HepG2 (cell line): ENCODE measurements around the gene GPR39. TPM values are rescaled to one million over a fixed set of nuclear protein-coding genes. Genes with fewer than 3 reads are reported as not detected.

Experiments
- ATAC-seq: fragments of 200-7000 bp; cut with Tn5 transposase; 3 replicates; pipeline ENCODE4 v1.9.1; 2020; ENCODE audit warnings: mild to moderate bottlenecking, moderate library complexity
- BruUV-seq: library from RNA; stranded (reverse); fragments of 400-500 nt; replicated peaks from 2 replicates; lab custom pipeline; 2021; lab: Mats Ljungman, UMichigan
- CTCF ChIA-PET: fragments of 300-600 bp; formaldehyde crosslinking; extraction: SDS; loops from one replicate; lab custom pipeline; 2021; ENCODE audit warnings: low total read pairs, inconsistent platforms, low intra/inter-chr PET ratio; lab: Yijun Ruan, JAX
- POLR2A ChIA-PET: fragments of 350-600 bp; sonication (Branson Sonifier 250); formaldehyde crosslinking; loops from one replicate; lab custom pipeline; 2020; ENCODE audit warnings: antibody characterized with exemption, inconsistent platforms; lab: Yijun Ruan, JAX
- DNase-seq: peaks from one replicate; pipeline ENCODE4 v3.0.0-alpha.2; 2015; ENCODE audit warnings: low spot score
- FAIRE-seq: peaks from 3 replicates; lab custom pipeline; 2011; peaks lifted over from hg19 to GRCh38; lab: Jason Lieb, UNC
- H2AFZ ChIP-seq: one replicate; pipeline ENCODE4 v1.6.1; 2011; ENCODE audit warnings: low read length, inconsistent platforms
- H3K27ac ChIP-seq: fragments of 300-600 bp; 3 replicates; pipeline ENCODE4 v1.8.0; 2011; ENCODE audit warnings: mixed run types, mild to moderate bottlenecking, mixed read lengths, low read length, inconsistent platforms; ENCODE audit not compliant: insufficient read depth; ENCODE audit errors: extremely low read length
- H3K27me3 ChIP-seq, 2 experiments: fragments of 200-600 bp in 1 of 2; 2 replicates in 1 of 2; 3 replicates in 1 of 2; pipeline versions ENCODE4 v1.6.0 to v1.8.0; 2011; ENCODE audit warnings: low read length in 2 of 2, mild to moderate bottlenecking in 2 of 2, moderate library complexity in 2 of 2, inconsistent platforms in 1 of 2; ENCODE audit not compliant: insufficient read depth in 2 of 2, control insufficient read depth in 1 of 2
- H3K36me3 ChIP-seq, 2 experiments: fragments of 200-600 bp in 1 of 2; replicated peaks in 1 of 2; 2 replicates in 1 of 2; 3 replicates in 1 of 2; pipeline versions ENCODE4 v1.5.1 to v1.8.0; 2011; ENCODE audit warnings: low read length in 2 of 2, inconsistent platforms in 1 of 2; ENCODE audit not compliant: insufficient read depth in 2 of 2, control insufficient read depth in 1 of 2
- H3K4me1 ChIP-seq: 2 replicates; pipeline ENCODE4 v1.5.1; 2012; ENCODE audit warnings: low read length, inconsistent platforms; ENCODE audit not compliant: insufficient read depth
- H3K4me2 ChIP-seq: 2 replicates; pipeline ENCODE4 v1.6.0; 2011; ENCODE audit warnings: low read depth, low read length, inconsistent platforms
- H3K4me3 ChIP-seq, 3 experiments: fragments of 200-600 bp in 1 of 3; sonication (generic), shearing (Covaris generic) in 1 of 3; replicated peaks in 1 of 3; 2 replicates each; pipeline ENCODE4 v1.5.1; 2011 to 2016; ENCODE audit warnings: low read length in 3 of 3, inconsistent platforms in 2 of 3, low read depth in 2 of 3, mild to moderate bottlenecking in 2 of 3, control low read depth in 1 of 3, mixed read lengths in 1 of 3; ENCODE audit not compliant: insufficient read depth in 1 of 3
- H3K79me2 ChIP-seq: one replicate; pipeline ENCODE4 v1.6.1; 2011; ENCODE audit warnings: low read length, inconsistent platforms; ENCODE audit not compliant: insufficient read depth
- H3K9ac ChIP-seq: 2 replicates; pipeline ENCODE4 v1.6.0; 2011; ENCODE audit warnings: mild to moderate bottlenecking, low read depth, low read length, inconsistent platforms; ENCODE audit not compliant: insufficient read depth
- H3K9me3 ChIP-seq: 2 replicates; pipeline ENCODE4 v1.5.1; 2012; ENCODE audit warnings: mild to moderate bottlenecking, low read length
- H4K20me1 ChIP-seq: 2 replicates; pipeline ENCODE4 v1.6.0; 2011; ENCODE audit warnings: inconsistent platforms, mild to moderate bottlenecking, low read length, moderate library complexity; ENCODE audit not compliant: insufficient read depth
- IRX3 ChIP-seq: sonication (generic); formaldehyde crosslinking; IDR thresholded peaks from 2 replicates; pipeline ENCODE4 v1.8.1; 2023; ENCODE audit warnings: mild to moderate bottlenecking, low read depth, missing genetic modification reagents, borderline replicate concordance
- KDM3A ChIP-seq: IDR thresholded peaks from 2 replicates; pipeline ENCODE4 v1.6.1; 2018; ENCODE audit warnings: low read depth, missing compliant biosample characterization
- MED13 ChIP-seq: sonication (generic); formaldehyde crosslinking; IDR thresholded peaks from 2 replicates; pipeline ENCODE4 v1.5.0; 2020; ENCODE audit warnings: missing genetic modification reagents
- RXRA ChIP-seq: sonication (generic); formaldehyde crosslinking; IDR thresholded peaks from 2 replicates; pipeline ENCODE4 v1.5.1; 2020; ENCODE audit warnings: missing genetic modification reagents
- THAP9 ChIP-seq: sonication (generic); formaldehyde crosslinking; IDR thresholded peaks from 2 replicates; pipeline ENCODE4; 2020; ENCODE audit warnings: missing genetic modification reagents, mild to moderate bottlenecking, borderline replicate concordance
- TRAFD1 ChIP-seq: sonication (generic); formaldehyde crosslinking; IDR thresholded peaks from 2 replicates; pipeline ENCODE4 v1.5.1; 2020; ENCODE audit warnings: missing genetic modification reagents, mild to moderate bottlenecking, borderline replicate concordance
- UBTF ChIP-seq: sonication (generic); formaldehyde crosslinking; IDR thresholded peaks from 2 replicates; pipeline ENCODE4 v1.4.0; 2020; ENCODE audit warnings: mild to moderate bottlenecking, missing genetic modification reagents
- ZBTB38 ChIP-seq: sonication (generic); formaldehyde crosslinking; IDR thresholded peaks from 2 replicates; pipeline ENCODE4 v1.5.1; 2020; ENCODE audit warnings: mild to moderate bottlenecking, missing genetic modification reagents
- ZNF451 ChIP-seq: sonication (generic); formaldehyde crosslinking; IDR thresholded peaks from 2 replicates; pipeline ENCODE4 v1.5.0; 2020; ENCODE audit warnings: mild to moderate bottlenecking, missing genetic modification reagents
- ZNF720 ChIP-seq: sonication (generic); formaldehyde crosslinking; IDR thresholded peaks from 2 replicates; pipeline ENCODE4 v1.4.0; 2020; ENCODE audit warnings: missing genetic modification reagents
- ZNF749 ChIP-seq: sonication (generic); formaldehyde crosslinking; IDR thresholded peaks from 2 replicates; pipeline ENCODE4 v1.8.0; 2022; ENCODE audit warnings: mild to moderate bottlenecking, missing genetic modification reagents, moderate library complexity, borderline replicate concordance
- WGBS: methylation state at CpG from one replicate; pipeline ENCODE4 v1.1.6; 2017; ENCODE audit warnings: low lambda C conversion rate; 5-methylcytosine and 5-hydroxymethylcytosine counted together
- in situ Hi-C: cut with HindIII; loops from 2 replicates; pipeline ENCODE4 v1.10.0; 2017; ENCODE audit warnings: low pct_unique_long_range_greater_than_20kb; ENCODE audit not compliant: extremely low pct_ligation_motif_present
- intact Hi-C: fragments of 100-400 bp; cut with micrococcal nuclease; formaldehyde crosslinking; loops from one replicate; pipeline ENCODE4 v1.10.0; 2022; ENCODE audit not compliant: unreplicated experiment
- polyA plus RNA-seq, 8 experiments: library from polyadenylated mRNA; depleted of rRNA in 3 of 8; stranded (reverse) in 7 of 8; unstranded in 1 of 8; fragments of >200 nt; fragmentation: Illumina TruSeq in 4 of 8; extraction: Trizol in 4 of 8; gene quantifications; 2 replicates each; pipeline versions ENCODE4 v1.2.1 to v1.2.3, GENCODE V29; 2011 to 2016; ENCODE audit warnings: low read depth in 4 of 8, missing spikeins in 1 of 8, mixed read lengths in 1 of 8; ENCODE audit not compliant: insufficient read depth in 1 of 8
- total RNA-seq, 5 experiments: library from RNA; depleted of rRNA; stranded (reverse); fragments of >200 nt; fragmentation: Illumina TruSeq; extraction: Trizol; gene quantifications; 2 replicates each; pipeline ENCODE4 v1.2.3, GENCODE V29; 2016; ENCODE audit warnings: low read depth in 1 of 5

The GPR39 gene
- total and polyA plus RNA-seq, 2 of the 13 experiments (the other 11 are each of a cell fraction or from before 2014, with no cell fraction given) = 0.16 to 0.62 TPM

GRCh38 chr2:132449868-132450267 lies 33.3 kb downstream of the GPR39 start (continued):
- TF ChIP-seq TRAFD1 (CRISPR knock-in tag) (no peak), MED13 (CRISPR knock-in tag) (no peak), ZNF451 (CRISPR knock-in tag) (no peak), ZBTB38 (no peak), UBTF (CRISPR knock-in tag) (no peak), IRX3 (CRISPR knock-in tag) (no peak), KDM3A (CRISPR knock-in tag) (no peak), RXRA (CRISPR knock-in tag) (no peak), ZNF749 (CRISPR knock-in tag) (no peak)

GRCh38 chr2:132460781-132461180 lies 44.2 kb downstream of the GPR39 start:
- peaks cover 84% of the 10 kb centered on the region for H3K9me3 ChIP-seq
- no peak overlapping the region for H3K27ac ChIP-seq
- ATAC-seq (no peak), FAIRE-seq (no peak), DNase-seq (no peak)
- no peak overlapping the region for H3K4me2 ChIP-seq
- BruUV-seq = no TSS peak
- H3K79me2 ChIP-seq = no peaks in the 10 kb centered on the region
- no peak overlapping the region for H2AFZ ChIP-seq
- H3K4me3 ChIP-seq = no peak overlapping the region
- H4K20me1 ChIP-seq = no peaks in the 10 kb centered on the region
- CTCF ChIA-PET = no interaction called here
- POLR2A ChIA-PET = no interaction called here
- no peaks in the 10 kb centered on the region for H3K4me1 ChIP-seq
- intact Hi-C loops = no loop called here
- no peaks in the 10 kb centered on the region for H3K36me3 ChIP-seq
- in situ Hi-C loops = no loop called here
- WGBS = 6% methylated on average over 4 of the region's 4 CpGs
- no peak overlapping the region for H3K9ac ChIP-seq
- H3K27me3 ChIP-seq = no peaks in the 10 kb centered on the region
- TF ChIP-seq ZNF720 = no peak
- TF ChIP-seq THAP9 (CRISPR knock-in tag) = no peak
